ENCODE measurements around the gene NOL6.

Gene NOL6

GRCh38 chr9:33450621-33451146 lies 23.0 kb downstream of the NOL6 start:
- DNase-seq, result no peak

GRCh38 chr9:33449715-33450114 lies 24.0 kb downstream of the NOL6 start:
- DNase-seq, result no peak

DNA sequence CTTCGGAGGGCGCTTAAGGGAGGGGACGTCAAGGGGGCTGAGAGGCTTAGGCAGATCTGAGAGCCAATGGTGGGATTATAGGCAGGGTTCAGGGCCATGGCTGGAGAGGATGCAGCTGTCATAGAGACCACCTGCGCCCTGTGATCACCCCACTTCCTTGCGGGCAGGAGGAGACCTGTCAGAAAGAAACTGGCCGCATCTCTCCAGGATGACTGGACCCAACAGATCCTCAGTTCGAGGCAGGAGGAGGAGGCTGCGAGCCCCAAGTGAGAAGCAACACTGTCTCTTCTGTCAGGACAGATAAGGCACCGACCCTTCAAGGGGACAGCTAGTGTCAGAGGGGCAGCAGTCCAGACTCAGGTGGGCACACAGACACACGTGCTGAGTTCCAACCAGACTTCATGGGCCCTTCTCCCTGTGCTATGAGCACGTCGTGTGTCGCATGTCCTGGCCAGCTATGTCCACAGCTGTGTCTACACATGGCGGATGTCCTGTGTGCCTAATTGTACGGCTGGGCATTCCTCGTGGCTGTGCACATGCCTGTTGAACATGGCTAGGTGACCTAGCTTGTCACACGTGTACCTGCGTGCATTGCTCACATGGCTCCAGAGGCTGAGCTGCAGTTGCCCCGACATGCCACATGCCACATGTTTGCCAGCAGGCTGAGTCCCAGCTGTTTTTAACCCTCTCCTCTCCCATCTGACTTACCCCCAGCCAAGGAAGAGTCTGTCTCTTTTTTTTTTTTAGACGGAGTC lies 25.7 kb downstream of the NOL6 start:
- DNase-seq, result peak; percentile 22

DNA sequence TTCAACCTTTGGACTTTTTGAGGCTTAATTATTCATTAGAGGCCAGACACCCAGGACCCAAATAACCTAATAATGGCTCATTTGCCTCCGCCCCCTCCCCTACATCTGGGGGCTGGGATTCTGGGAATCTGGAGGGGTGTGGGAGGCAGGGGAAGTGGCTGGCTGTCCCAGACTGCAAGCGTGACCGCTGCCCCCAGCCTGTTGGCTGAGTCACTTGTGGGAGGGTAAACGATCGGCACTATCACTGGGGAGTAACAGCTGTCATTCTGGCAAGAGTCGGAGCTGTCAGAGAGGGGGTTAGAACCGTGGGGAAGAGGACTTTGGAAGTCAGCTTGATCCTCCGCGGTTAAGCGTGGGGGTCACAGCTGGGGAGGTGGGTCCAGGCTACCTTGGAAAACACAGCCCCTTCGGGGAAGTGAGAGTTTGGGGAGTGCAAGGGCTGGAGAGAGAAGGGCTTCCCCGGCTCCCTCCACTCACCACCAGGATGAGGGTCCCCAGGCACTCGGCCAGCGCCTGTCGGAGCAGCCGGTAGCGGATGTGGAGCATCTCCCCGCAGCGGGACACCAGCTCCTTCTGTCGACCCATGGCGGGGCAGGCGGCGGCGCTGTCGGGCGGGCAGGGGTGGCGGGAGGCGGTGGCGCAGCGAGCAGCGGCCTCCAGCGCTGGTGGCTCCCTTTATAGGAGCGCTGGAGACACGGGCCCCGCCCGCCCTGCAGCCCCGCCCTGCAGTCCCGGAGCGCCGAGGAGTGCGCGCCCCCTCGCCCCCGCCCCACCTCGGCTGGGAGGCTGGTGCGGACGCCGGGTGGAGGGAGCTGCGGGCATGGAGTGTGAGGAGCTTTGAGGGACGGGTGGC lies 26.6 kb downstream of the NOL6 start, which contains the start of gene AQP3:
TSS of gene AQP3 (minus strand) at position 648 of the 853 bp plus-strand sequence. CDS start at position 585, 63 bp downstream.
- peak; percentile 62 for DNase-seq

DNA sequence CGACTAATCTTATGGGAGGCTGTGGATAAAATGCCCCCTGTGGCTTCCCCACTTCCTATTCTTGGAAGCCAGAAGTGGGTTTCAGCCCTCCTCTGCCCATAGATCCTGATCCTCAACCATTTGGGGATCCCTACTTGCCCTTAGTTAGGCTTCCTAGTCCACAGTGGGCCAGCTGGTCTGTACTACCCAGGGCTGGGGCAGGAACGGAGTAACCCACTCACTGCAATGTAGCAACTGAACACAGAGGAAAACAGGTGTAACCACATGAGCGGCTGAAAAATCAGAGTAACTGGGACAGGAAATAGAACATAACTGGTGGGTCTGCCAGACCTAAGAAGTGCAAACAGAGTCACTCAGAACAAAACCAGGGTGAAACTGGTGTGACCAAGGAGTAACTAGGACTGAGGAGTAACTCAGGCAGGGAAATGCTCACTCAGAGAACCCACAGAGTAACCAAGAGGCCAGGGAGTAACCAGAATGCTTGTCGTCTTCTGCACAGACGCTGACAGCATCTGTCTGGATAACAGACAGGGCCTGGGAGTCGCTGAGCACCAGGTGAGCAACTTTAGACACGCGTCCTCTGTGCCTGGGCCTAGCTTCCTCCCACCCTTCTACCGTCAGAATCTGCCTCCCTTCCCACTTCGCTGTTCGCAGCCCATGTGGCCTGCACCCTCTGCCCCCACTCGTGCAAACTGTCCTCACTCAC lies 27.3 kb downstream of the NOL6 start:
- DNase-seq, result peak; percentile 74

GRCh38 chr9:33445389-33446239 lies 28.1 kb downstream of the NOL6 start:
- DNase-seq, result no peak

GRCh38 chr9:33443464-33444154 lies 30.1 kb downstream of the NOL6 start:
- no peak for DNase-seq

GRCh38 chr9:33443047-33443446 lies 30.7 kb downstream of the NOL6 start:
- no peak for DNase-seq

- no peak for DNase-seq
These were observed 31.6 kb downstream of the NOL6 start for GRCh38 chr9:33442125-33442524.

DNA sequence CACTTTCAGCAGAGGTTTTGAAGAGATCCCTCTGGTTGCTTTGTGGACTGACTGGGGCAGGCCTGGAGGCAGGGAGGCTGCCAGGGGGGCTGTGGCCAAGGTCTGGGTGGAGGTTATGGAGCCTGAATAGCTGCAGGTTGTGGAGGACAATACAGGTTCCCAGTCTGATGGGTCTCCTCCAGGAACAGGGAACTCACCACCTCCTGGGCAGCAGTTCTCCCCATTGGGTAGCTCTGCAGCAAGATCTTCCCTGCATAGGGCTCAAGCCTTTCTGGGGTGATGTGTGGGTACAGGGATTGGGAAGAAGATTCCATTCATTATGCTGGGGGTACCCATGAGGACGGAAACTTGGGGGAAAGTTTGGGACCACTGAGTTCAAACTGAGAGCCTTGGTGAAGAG lies 33.1 kb downstream of the NOL6 start:
- no peak for DNase-seq

DNA sequence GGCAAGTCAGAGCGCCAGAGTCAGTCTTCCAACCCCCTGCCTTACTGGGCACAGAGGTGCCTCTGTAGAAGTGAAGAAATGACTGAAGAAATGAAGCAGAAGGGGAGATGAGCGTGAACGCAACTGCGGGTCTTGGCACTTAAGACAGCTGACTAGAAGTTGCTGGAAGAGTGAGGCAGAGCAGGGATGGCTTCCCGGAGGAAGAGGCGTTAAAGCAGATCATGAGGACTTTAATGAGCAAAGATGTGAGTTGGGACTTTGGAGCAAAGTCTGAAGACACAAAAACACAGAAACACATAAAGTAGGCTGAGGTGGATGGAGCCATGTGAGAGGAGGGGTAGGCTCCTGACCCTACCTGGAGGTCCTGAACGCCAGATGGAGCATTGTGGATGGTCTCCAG lies 33.5 kb downstream of the NOL6 start:
- no peak for DNase-seq

GRCh38 chr9:33439731-33440130 lies 34.0 kb downstream of the NOL6 start:
- no peak for DNase-seq

- no peak for DNase-seq
These were observed 34.6 kb downstream of the NOL6 start for GRCh38 chr9:33438926-33439680.

DNA sequence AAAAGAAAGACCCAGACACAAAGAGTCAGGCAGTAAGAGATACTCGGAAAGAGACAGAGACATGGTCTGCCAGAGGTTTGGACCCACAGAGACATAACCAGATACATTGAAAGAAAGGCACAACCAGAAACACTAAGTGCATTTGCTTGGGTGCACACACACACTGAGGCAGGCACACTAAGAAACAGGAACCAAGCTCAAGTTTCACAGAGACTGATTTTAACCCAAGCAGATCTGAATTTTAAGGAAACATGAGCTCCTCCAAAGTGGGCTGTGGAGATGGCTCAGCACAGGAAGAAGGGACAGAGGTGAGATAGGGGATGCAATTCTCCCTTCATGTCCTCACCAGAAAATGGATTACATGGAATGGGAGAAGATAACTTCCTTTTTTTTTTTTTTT lies 35.8 kb downstream of the NOL6 start:
- DNase-seq, result no peak

DNA sequence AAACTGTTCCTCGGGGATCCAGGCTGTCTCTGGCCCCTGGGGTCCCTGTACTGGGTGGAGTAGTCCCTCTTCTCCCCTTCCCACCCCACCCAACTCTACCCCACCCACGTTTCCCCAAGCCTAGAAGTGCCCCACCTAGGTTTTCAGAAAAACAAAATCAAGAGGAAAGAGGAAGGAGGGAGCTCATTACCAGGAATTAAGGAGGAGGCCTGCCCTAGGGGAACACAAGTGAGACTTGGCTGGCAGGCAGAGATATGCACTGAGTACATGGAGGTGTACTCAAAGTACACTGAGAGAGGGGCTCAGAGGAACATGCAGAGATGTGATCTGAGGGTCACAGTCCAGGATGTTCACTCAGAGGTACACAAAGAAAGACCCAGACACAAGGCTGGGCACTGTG lies 36.5 kb downstream of the NOL6 start:
- no peak for DNase-seq

- no peak for DNase-seq
These were observed 37.3 kb downstream of the NOL6 start for GRCh38 chr9:33436445-33436844.

DNA sequence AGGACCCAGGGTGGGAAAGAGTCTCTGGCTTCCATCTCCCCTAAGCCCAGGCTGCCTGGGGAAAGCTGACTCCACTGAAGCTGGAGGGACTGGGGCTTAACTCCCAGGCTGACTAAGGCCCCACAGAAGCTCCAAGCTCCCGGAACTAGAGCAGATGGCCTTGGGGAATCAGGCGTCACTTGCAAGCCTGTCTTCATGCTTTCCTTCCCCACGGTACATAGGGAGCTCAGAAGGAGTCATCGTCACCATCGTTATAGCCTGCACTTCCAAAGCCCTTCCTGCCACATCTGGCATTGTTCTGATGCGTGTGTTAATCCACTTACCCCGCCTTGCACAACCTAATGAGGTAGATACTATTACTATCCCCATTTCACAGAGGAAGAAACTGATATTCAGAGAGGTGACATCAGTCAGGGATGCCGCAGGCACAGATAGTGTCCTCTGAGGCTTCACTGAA lies 37.9 kb downstream of the NOL6 start:
- no peak for DNase-seq

GRCh38 chr9:33434317-33435105 lies 39.2 kb downstream of the NOL6 start:
- DNase-seq, result no peak

GRCh38 chr9:33433871-33434270 lies 39.9 kb downstream of the NOL6 start:
- DNase-seq, result no peak

GRCh38 chr9:33431420-33431819 lies 42.3 kb downstream of the NOL6 start:
- no peak for DNase-seq
